ENCODE results near the gene FYB2. TPM values are rescaled to one million over a fixed set of nuclear protein-coding genes. Genes with fewer than 3 reads are reported as not detected.

The FYB2 gene
- total and polyA plus RNA-seq, 2 experiments from 2014 or later, result 0.45 to 0.48 TPM

GRCh38 chr1:56709995-56710394, 109.2 kb downstream of the FYB2 start:
- TF ChIP-seq, protein P1, sequence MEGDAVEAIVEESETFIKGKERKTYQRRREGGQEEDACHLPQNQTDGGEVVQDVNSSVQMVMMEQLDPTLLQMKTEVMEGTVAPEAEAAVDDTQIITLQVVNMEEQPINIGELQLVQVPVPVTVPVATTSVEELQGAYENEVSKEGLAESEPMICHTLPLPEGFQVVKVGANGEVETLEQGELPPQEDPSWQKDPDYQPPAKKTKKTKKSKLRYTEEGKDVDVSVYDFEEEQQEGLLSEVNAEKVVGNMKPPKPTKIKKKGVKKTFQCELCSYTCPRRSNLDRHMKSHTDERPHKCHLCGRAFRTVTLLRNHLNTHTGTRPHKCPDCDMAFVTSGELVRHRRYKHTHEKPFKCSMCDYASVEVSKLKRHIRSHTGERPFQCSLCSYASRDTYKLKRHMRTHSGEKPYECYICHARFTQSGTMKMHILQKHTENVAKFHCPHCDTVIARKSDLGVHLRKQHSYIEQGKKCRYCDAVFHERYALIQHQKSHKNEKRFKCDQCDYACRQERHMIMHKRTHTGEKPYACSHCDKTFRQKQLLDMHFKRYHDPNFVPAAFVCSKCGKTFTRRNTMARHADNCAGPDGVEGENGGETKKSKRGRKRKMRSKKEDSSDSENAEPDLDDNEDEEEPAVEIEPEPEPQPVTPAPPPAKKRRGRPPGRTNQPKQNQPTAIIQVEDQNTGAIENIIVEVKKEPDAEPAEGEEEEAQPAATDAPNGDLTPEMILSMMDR (IDR thresholded peaks at IDR 0.05; ENCODE audit: low read depth, low read length), result no peak
- Histone ChIP-seq H3K4me1 (ENCODE audit: low read depth) (no peaks in the 10 kb centered on the region), H3K4me3 (no peak overlapping the region), H3K9me3 (ENCODE audit: low read depth) (no peaks in the 10 kb centered on the region), H3K36me3 (peaks cover 20% of the 10 kb centered on the region), H3K27me3 (no peaks in the 10 kb centered on the region), H3K27ac (no peak overlapping the region)
- no peak for DNase-seq (ENCODE audit: low read depth in 1 of 2, low spot score in 1 of 2)

DNA sequence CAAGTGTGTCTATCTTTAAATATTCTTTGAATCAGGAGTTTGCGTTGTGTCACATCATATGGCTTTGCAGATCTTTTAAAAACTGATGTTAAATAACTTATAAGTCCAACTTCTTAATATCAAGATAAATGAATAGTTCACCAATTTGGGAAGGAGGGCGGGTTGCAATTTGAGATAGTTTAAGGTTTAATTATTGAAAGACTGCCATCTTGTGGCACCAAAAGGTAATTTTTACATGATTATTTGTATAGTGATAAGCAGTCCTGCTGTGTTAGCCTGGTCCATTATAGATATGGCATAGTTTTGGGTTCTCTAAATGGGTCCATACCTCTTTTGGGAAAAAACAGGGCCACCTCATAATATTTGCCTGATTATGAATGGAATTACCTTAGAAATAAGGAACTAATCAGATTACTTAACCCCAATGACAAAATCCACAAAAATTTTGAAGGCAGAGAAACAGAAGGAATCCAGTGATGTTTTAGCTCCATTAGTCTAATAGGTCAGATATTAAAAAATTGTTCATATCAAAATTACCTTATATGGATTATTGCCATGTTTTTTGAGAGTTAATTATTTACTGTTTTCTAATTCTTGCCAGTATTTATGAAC, 109.8 kb downstream of the FYB2 start:
- Histone ChIP-seq H3K27ac (no peak overlapping the region), H3K4me1 (ENCODE audit: low read depth) (no peaks in the 10 kb centered on the region), H3K27me3 (no peaks in the 10 kb centered on the region), H3K36me3 (peaks cover 20% of the 10 kb centered on the region), H3K9me3 (ENCODE audit: low read depth) (no peaks in the 10 kb centered on the region), H3K4me3 (no peak overlapping the region)
- DNase-seq (ENCODE audit: low read depth in 1 of 2, low spot score in 1 of 2), result peak; percentile 68 to 71
- TF ChIP-seq, protein P1 (IDR thresholded peaks at IDR 0.05; ENCODE audit: low read depth, low read length), result peak; percentile 43

DNA sequence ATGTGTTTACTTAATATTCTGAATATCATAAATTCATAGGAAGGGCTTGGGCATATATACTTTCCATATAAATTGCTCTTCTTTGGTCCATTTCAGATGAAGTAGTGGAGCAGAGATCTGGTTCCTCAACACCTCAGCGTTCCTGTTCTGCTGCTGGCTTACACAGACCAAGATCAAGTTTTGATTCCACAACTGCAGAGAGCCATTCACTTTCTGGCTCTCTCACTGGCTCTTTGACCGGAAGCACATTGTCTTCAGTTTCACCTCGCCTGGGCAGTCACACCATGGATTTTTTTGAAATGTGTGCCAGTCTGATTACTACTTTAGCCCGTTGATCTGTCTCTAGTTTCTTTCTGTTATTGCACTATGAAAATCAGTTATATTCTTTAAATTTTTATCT, 111.8 kb downstream of the FYB2 start:
- no peak overlapping the region for H3K27ac ChIP-seq
- no peaks in the 10 kb centered on the region for H3K4me1 ChIP-seq (ENCODE audit: low read depth)
- H3K4me3 ChIP-seq, result no peak overlapping the region
- H3K27me3 ChIP-seq, result no peaks in the 10 kb centered on the region
- TF ChIP-seq, protein P1 (IDR thresholded peaks at IDR 0.05; ENCODE audit: low read depth, low read length), result no peak
- no peak for DNase-seq (ENCODE audit: low read depth in 1 of 2, low spot score in 1 of 2)
- H3K36me3 ChIP-seq, result peaks cover 20% of the 10 kb centered on the region
- no peaks in the 10 kb centered on the region for H3K9me3 ChIP-seq (ENCODE audit: low read depth)

- DNase-seq (ENCODE audit: low read depth in 1 of 2, low spot score in 1 of 2), result no peak
- H3K36me3 ChIP-seq, result peaks cover 20% of the 10 kb centered on the region
- H3K4me3 ChIP-seq, result no peak overlapping the region
These were observed 115.5 kb downstream of the FYB2 start for GRCh38 chr1:56703747-56704146.

DNA sequence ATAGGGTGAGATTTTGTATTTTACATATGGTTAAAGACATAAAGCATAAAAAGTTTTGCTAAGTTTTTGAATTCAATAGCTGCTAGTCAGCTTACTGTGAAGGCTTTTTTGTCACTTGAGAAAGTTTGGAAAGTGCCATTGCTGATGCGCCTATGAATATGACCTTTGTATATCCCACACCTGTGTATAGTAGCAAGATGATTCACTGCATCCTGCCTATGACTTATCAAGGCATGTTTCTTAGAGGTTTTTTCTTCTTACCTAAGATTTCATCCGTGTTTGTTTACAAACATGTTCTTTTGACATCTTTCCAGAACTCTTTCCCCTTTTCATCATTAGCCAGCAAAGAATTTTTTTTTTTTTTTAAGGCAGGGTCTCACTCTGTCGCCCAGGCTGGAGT, 122.5 kb downstream of the FYB2 start:
- Histone ChIP-seq H3K4me1 (ENCODE audit: low read depth) (no peaks in the 10 kb centered on the region), H3K9me3 (ENCODE audit: low read depth) (no peaks in the 10 kb centered on the region), H3K27ac (no peak overlapping the region), H3K27me3 (no peaks in the 10 kb centered on the region), H3K4me3 (no peak overlapping the region), H3K36me3 (peaks cover 20% of the 10 kb centered on the region)
- DNase-seq (ENCODE audit: low read depth in 1 of 2, low spot score in 1 of 2), result no peak
- TF ChIP-seq, protein P1 (IDR thresholded peaks at IDR 0.05; ENCODE audit: low read depth, low read length), result no peak

More at GRCh38 chr1:56703747-56704146, 115.5 kb downstream of the FYB2 start:
- no peaks in the 10 kb centered on the region for H3K4me1 ChIP-seq (ENCODE audit: low read depth)
- TF ChIP-seq, protein P1 (IDR thresholded peaks at IDR 0.05; ENCODE audit: low read depth, low read length), result no peak
- H3K27me3 ChIP-seq, result no peaks in the 10 kb centered on the region
- no peaks in the 10 kb centered on the region for H3K9me3 ChIP-seq (ENCODE audit: low read depth)
- H3K27ac ChIP-seq, result no peak overlapping the region

Data from cardiac muscle cell (in vitro differentiated cells and primary cell).